ENCODE measurements around the gene PDAP1.

PDAP1 gene

DNA sequence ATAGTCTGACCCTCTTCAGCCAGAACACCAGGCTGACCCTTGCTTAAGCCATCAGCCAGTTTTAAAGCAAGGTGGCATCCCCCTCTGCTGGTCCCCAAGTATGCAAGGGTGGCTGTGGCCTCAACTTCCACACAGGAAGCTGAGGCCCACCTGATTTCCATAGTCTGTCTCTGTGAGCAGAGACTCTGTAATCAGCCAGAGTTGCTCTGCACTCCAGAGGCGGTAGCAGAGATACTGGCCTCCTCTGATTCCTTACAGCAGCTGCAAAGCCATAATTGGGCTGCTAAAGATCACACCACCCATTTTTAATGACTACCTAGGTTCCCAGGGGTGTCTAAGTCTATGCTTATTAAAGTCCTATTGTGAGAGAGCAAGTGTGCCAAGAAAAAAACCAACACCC, 1.8 kb downstream of the PDAP1 start:
- in situ Hi-C loops (cut with MboI; ENCODE audit: low pct_unique_long_range_greater_than_20kb, low sequenced_read_pairs, unreplicated experiment): no loop called here
- no peak for DNase-seq (ENCODE audit: low spot score)
- TF ChIP-seq CTCF (IDR thresholded peaks at IDR 0.05; ENCODE audit: extremely low read depth, insufficient read depth, missing control alignments): no peak

DNA sequence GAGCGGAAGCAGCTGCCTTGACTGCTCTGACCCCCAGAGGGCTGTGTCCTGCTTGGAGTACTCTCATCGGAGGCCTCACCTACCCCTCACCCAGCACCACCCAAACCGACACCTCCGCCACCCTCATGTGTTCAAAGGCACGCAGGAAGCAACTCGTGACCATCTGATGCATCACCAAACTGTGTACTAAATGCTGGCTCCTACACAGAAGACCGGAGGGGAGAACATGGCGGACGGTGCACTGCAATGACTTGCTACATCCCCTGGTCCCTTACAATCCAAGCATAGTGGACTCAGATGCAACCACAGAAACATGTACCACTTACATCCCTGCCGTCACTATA, 3.4 kb downstream of the PDAP1 start:
- TF ChIP-seq CTCF (IDR thresholded peaks at IDR 0.05; ENCODE audit: extremely low read depth, insufficient read depth, missing control alignments): no peak
- DNase-seq (ENCODE audit: low spot score): no peak
- in situ Hi-C loops (cut with MboI; ENCODE audit: low pct_unique_long_range_greater_than_20kb, low sequenced_read_pairs, unreplicated experiment): no loop called here

DNA sequence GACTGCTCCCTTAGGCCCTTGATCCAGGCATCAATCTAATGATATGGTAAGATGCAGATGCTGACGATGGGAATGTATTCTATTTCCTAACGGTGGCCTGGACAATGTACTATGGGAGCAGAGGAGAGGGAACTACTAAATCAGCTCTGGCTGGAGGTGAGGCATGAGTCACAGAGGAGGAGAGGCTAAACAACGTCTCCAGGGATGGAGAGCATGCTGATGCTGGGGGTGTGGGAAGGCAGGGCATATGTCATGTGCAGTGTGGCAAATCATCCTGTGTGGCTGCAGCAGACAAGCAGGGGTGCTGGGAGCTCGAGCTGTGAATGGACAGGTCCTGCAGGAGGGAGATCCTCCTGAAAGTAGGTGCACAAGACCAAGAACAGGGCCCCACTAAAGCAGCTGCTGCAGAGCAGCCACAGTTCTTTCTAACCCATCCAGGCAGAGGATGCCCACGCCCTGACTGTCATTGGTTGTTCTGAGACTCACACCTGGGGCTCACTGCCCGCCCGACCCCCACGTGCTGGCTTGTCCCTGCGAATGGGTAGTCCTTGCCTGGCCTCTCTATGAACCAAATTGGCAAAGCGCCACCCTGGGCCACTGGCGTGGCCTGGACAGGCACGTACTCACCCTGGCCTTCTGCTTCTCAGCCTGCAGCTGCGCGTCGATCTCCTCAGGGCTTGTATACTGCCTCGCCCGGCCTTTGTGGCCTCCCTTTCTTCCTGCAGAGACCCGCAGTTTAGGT, 4.0 kb downstream of the PDAP1 start:
- DNase-seq (ENCODE audit: low spot score): no peak
- TF ChIP-seq CTCF (IDR thresholded peaks at IDR 0.05; ENCODE audit: extremely low read depth, insufficient read depth, missing control alignments): no peak
- in situ Hi-C loops (cut with MboI; ENCODE audit: low pct_unique_long_range_greater_than_20kb, low sequenced_read_pairs, unreplicated experiment): no loop called here

DNA sequence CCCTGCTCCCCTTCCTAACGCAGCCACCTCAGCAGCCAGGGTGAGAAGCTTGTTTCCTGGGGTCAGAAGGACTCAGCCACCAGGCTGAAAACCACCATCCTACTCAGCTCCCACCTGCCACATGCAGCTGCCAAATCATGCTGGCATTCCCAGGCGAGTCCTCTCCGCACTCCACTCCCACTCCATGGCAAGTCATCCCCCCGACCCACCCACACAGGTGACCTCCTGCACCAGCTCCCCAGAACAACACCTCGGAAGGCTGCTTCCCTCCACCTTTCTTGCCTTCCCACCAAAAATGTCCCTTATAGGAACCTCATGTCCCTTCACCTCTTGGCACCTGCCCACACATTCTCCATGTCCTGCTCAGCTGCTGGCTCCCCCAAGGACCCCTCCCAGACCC, 4.6 kb downstream of the PDAP1 start:
- in situ Hi-C loops (cut with MboI; ENCODE audit: low pct_unique_long_range_greater_than_20kb, low sequenced_read_pairs, unreplicated experiment): no loop called here
- DNase-seq (ENCODE audit: low spot score): no peak
- no peak for TF ChIP-seq CTCF (IDR thresholded peaks at IDR 0.05; ENCODE audit: extremely low read depth, insufficient read depth, missing control alignments)

DNA sequence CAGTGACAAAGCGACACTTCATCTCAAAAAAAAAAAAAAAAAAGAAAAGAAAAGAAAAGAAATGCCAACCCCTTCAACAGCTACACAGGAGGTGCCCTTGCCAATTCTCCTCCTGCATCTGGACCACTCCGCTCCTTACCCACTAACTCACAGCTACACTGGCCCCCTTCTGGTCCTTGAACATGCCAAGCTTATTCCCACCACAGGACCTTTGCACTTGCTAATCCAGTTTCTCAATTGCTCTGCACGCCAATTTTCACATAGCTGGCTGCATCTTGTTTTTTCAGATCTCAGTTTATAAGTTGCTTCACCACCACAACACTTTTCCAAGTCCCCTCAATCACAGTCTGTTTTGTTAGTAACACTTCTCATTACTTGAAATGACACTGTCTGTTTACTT, 5.5 kb downstream of the PDAP1 start:
- in situ Hi-C loops (cut with MboI; ENCODE audit: low pct_unique_long_range_greater_than_20kb, low sequenced_read_pairs, unreplicated experiment): no loop called here
- DNase-seq (ENCODE audit: low spot score): no peak
- TF ChIP-seq CTCF (IDR thresholded peaks at IDR 0.05; ENCODE audit: extremely low read depth, insufficient read depth, missing control alignments): no peak

DNA sequence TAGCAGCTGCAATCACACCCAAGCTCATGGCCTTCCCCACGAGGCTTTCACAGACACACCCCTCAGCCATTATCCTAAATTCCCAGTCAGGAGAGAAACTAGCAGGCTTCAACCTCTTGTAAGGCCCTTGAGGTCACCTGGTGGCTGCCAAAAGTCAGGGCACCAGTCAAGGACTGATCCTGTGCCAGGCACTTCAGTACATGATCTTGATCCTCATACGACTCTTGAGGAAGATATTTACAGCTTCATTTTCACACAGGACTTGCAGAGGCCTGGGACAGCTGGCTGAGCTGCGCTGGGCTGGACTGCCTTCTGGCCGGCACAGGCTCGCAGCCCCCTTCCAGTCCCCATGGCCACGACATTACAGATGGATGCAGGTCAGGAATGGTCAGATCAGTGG, 8.8 kb downstream of the PDAP1 start:
- DNase-seq (ENCODE audit: low spot score): no peak
- in situ Hi-C loops (cut with MboI; ENCODE audit: low pct_unique_long_range_greater_than_20kb, low sequenced_read_pairs, unreplicated experiment): no loop called here

More for the DNA sequence above, 8.8 kb downstream of the PDAP1 start:
- no peak for TF ChIP-seq CTCF (IDR thresholded peaks at IDR 0.05; ENCODE audit: extremely low read depth, insufficient read depth, missing control alignments)
